Activated T-cell treated with anti-CD3 and anti-CD28 coated beads, Interleukin-2, amount 50 U/mL, for 48 hours (primary cell): ENCODE measurements around the gene PDZRN3.
"Not testable (repeated sequence)": the region's sequence is repeated elsewhere in the genome, so short reads cannot be mapped to it uniquely, and the experiment has no call there.

Experiments
- DNase-seq, 2 experiments: peaks; one replicate each; pipeline ENCODE4 v3.0.0-alpha.2; 2020

PDZRN3 gene

DNA sequence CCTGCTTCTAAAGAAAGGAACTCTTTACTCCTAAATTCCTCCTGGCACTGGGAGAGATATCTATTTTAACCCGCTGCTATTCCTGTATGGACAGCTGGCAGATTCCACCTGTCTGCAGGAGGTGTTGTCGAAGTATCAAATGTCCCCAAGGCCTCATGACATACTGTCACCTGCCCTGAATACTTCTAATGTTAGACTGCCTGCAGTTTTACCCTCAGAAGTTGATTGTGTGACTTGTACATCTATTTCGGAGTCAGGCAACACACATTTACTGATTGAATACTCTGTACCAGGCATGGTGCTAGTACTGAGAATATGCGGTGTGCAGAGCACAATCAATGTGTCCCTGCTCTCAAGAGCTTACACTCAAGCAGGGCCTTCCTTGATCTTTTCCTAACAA is 38.6 kb downstream of the PDZRN3 start:
- no peak for DNase-seq

DNA sequence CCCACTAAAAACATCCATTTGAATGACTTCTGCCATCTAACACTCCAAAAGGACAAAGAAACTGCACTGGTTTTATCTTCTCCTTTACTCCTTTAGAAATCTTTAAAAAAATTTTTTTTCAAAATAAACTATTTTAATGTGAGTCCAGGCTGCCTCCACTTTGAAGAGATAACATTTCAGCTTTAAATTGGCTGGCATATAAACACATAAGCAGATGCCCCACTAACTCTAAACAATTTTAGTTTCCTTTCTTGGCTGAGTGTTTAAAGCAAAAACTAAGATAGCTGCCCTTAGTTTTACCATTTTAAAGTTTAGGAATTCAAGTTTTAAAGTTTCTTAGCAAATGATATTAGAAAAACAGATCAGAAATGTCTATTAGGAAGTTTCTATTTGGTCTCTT is 39.9 kb downstream of the PDZRN3 start:
- DNase-seq: no peak

DNA sequence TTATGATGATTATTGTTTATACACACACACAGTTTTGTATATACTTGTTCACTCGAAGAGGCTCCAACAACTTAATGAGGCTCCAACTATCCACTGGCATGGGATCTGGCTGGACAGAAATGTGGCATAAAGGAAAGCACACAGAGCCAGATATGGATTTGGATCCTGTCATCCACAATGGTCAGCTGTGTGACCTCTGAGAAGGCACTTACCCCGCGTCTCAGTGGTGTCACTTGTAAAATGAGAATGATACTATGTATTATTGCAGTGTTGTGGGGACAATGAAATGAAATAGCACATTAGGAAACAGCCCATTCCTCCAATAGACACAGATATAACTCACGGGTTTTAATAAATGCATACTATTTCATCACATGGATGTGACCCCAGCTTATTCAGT is 42.2 kb downstream of the PDZRN3 start:
- no peak for DNase-seq

DNA sequence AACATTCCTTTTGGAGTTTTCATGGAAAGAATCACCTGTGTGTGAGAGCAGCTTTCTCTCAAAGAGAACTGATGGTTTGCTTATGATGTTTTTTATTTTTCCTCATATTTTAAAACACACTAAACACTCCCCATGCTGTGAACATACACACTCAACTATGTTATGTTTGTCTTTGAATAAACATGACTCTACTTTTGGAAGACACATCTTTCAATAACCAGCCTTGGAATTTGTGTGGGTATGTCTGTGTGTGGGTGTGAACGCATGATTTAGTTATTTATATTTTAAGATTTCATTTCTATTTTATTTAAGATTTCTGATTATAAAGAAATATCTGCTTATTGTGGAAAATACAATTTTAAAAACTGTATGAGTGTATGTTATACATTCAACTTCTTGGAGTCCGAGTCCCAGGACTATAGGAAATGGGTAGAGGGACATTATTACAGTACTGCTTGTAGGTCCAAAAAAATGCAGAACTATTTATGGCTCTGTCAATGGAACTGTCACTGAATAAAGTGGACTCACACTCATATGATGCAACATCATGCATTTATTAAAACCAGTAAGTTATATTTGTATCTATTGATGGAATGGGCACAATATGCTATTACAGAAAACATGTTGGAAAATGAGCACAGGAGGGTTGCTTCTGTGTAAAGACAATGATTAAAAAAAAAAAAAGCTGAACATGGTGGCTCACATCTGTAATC is 43.5 kb downstream of the PDZRN3 start:
- no peak for DNase-seq

DNA sequence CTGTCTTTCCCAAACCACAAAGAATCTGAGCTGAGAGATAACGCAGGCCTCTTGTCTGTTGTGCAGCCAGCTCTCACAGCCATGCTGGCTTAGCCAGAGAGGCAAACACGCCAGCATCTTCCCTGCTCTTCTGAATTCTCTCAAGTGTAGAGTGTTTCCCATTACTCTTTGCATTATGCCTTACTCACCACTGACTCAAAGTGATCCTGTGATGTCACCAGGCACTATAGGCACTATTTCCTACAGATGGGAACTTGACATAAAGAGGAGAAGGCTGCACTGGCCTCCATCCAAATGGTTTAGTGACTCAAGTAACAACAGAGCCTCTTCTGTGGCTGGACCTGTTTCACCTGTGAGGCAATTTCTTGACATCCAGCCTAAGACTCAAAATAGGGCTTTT is 44.4 kb downstream of the PDZRN3 start:
- DNase-seq: no peak

DNA sequence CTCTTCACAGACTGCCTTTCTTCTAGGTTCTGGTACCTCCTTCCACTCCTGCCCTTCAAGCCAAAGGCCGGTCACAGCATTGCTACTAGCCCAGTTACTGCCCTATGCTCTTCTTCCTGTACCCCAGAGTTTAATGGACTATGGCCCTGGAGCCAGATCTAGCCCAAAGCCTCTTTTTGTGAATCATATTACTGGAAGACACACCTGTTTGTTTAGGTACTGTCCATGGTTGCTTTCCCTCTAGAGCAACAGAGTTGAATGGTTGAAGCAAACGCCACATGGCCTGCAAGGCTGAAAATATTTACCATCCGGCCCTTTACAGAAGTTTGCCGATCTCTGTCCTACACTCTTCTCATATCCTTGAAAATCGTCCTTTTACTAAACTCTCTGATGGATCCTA is 47.0 kb downstream of the PDZRN3 start:
- DNase-seq: no peak

DNA sequence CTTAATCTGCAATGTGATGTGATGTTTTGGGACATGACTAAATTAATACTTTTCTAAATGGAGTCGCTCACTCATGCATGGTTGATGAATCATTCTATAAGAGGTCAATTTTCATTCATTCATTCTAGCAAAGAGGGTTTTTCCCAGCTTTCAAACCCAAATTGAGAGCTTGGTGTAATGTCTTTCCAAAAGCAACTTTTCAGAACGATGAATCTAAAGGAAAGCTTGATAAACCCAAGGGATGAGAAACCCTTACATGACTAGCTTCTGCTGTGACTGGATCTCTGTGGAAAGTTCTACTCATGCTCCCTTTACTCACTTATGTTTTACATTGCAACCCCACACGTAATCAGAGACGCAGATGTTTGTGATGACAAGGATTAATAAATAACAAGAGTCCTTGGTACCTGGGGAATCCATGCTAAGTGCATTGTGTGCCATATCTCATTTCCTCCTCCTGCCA is 47.7 kb downstream of the PDZRN3 start:
- DNase-seq: no peak

DNA sequence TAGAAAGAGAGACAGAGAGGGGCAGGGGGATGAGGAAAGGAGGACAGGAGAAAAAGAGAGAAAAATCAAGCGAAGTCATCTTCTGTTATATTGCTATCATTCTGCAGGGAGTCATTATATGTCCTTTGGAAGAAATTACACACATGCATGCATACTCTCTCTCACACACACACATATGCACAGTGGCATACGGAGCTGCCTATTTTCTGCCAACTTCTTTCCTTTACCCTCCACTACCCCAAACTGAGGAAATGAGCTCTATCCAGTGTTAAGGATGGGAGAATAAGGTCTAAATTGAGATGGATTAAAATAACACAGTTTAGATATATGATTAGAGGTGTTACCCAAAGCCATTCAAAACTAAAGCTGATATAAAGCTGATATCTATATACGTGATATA is 48.8 kb downstream of the PDZRN3 start:
- no peak for DNase-seq

DNA sequence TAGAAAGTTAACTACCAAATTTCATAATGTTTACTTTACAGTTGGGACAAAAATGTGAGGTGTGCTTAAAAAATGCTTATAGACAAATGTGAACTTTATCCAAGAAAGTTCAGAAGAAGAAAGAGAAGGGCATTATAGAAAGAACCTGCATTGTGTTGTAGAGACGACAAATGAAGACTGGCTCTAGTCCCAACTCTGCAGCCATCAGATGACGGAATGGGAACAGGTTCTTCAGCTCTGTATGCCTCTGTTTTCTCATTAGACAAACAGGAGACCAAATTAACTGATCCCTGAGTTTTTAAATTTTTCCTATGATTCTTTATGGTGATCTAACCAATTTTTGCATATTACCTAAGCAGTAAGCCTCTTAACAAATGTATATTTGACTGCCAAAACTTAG is 49.2 kb downstream of the PDZRN3 start:
- no peak for DNase-seq

DNA sequence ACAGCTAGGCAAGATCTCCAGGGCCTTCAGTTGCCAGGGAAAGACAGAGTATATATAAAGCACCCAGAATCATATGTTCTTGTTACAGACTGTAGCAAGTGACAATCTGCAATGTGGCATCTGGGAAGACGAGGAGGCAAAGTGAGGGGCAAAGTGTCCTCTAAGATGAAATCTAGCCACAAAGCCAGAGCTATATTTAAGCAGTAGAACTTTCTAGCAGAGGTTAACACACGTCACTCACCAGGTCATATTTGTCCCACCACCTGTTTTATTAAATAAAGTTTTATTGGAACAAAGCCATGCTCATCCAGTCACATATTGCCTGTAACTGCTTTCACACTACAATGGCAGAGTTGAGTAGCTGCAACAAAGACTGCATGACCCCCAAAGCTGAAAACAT is 51.5 kb downstream of the PDZRN3 start:
- no peak for DNase-seq

DNA sequence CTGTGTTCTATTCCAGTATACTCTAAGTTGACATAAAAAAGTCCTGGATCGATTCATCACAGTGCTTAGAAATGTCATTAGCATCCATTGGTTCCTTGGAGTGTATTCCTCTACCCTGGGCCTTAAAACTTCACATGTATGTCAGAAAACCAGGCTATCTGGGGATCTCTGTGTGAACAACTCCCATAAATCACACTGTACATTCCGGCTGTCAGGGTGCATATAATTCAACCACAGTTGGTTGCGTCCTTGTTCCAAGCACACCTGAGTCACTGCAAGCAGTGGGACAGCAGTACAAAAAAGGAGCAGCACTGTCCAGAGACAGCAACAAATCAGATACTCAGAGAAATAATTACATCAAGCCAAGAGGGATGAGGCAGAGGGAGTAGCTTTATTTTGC is 52.4 kb downstream of the PDZRN3 start:
- DNase-seq: no peak

DNA sequence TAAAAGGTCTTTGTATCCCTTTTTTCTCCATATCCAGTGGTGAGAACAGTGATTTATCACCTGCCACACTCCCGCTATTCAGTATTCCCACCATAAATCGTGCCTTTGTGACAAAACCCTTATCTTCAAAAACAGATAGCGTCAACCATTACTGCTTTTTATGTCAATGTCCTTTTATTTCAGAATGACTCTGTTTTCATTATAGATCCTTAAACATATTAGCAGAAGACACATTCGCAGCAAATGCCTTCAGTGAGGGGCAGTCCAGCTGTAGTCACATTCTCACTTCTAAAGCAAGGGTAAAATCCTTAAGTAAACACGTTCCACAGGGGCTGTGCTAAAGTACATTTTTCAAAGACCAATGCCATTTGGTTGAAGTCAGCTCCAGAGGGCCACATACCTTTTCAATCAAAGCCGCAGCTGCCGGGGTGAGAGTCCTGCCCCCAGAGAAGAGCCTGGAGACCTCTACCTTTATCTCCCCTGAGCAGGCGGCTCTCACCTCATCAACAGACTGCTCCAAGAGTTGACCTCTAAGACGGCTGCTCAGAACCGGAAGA is 53.4 kb downstream of the PDZRN3 start:
- no peak for DNase-seq

DNA sequence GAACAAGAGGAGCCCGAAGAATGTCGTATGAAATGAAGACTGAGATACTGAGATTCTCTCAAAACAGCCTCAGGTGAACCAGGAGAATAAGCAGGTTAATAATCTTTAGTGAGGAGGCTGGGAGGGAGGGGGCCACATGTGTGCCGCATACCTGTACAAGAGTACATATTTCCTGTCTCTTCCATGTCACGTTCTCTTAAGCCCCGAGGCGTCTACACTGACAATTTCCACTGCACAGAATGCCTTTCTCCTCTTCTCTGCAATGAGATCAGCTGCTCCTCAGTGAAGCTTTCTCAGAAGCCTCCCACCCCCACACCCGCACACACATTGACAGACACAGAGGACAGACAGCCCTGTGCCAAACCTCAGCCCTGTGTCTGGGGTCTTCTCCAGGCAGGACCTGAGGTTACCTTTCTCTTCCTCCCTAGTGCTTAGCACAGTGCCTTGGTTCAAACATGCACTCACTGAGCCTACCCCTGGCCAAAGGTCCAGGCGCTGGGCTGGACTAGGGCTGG is 55.4 kb downstream of the PDZRN3 start:
- DNase-seq: no peak

DNA sequence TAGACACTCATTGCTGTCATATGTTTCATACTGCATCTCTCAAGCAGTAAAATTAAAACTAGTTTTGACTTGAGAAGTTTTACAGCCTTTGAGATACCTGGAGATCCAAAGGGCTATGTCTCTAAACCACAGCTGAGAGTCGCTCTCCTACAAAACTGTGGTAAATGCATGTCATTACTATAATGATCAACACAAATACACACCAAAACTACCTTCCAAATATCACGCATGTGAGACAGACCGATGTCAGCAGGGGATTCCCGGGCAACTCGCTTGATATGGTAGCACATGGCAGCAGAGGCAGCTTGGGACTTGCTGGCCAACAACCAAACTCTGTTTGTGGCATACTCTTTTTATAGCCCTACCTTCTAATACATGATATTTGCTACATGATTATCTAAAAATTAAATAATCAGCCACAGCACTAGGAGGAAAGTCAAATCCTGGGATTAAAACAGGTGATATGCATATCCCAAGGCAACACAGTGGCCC is 56.3 kb downstream of the PDZRN3 start:
- DNase-seq: no peak

DNA sequence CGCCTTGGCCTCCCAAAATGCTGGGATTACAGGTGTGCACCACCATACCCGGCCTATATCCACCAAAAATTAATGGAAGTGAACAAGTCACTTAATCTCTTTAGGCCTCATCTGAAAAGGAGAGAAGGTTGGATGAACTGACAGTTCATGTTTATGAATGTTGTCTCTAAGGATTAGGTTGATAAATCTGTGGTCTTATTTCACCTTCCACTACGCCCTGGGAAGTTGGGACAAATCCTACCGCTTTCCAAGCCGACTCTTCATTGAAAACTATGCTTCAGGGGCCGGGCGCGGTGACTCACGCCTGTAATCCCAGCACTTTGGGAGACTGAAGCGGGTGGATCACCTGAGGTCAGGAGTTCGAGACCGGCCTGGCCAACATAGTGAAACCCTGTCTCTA is 59.4 kb downstream of the PDZRN3 start:
- not testable (repeated sequence) for DNase-seq

DNA sequence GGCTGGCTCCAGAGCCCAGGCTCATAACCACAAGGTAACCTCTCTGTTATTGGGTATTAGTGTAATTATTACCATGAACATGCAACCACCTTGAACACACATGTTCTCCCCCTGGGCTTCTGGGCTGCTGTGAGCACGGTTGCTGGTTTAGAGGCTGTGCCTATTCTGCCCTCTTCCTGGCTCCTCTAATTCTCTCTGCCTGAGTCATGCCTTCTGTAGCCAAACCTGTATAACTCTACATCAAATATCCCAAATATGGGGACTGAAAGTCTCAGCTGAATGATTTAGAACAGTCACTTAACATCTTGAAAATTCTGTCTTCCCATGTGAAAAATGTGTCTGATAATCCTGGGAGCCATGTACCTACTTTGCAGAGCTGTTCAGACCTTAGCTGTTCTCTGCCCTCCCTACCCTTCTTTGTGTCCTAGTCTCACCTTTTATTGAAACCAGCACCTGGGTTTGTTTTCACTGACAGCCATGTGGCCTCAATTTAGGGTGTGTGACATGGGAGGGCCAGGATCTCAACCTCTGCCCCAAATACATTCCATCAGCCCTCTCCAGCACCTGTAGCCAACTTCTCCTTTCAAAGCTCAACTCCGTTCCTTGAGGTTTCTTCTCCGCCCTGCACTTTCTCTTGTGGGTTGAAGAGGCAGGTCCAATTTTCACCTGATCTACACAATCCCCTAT is 60.7 kb downstream of the PDZRN3 start:
- no peak for DNase-seq

DNA sequence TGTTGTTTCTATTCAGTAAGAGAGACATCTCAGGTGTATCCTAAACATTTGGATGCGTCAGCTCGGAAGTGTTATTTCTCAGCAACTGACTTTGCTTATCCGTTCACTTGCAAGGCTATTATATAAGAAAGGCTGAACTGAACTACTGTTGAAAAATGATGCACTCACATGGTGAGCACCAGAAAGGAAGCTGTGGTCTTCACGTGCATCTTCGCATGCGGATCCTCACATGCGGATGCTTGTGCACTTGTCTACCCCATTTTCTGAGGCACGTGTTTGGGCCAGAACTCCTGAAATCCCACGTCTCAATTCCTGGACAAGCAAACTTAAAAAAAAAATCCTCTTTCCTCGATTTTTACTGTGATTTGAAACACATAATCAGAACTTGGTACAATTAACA is 63.2 kb downstream of the PDZRN3 start:
- no peak for DNase-seq

DNA sequence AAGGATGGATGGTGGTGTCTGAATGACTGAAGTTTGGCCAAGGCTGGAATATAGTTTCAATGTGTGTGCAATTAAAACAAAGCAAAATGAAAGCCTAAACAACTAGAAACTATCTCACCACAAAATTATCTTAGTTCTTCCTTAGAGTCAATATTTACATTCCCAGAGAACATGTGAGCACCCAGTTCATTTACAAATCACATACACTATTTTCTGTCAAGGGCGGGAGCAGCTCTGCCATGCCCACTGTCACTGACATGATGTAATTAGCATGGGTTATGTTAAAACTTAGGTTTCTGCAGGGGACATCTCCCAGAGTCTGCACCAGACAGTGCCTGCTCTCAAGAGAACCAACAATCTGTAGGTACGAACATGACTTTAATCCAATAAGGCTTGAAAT is 65.0 kb downstream of the PDZRN3 start:
- no peak for DNase-seq

DNA sequence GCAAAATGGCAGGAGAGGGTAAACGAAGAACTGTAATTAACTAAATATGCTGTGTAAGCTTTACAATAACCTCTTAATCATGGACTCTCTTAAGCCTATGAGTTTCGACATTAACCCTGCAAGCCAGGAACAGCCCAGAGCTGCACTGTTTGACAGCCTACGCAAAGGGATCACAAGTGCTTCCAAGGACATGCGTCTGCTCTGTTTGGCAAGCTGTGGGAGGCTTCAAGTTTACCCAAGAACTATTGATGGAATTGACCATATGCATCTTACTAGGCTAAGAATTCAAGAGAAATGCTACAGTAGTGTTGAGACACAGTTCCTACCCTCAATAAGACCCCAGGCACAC is 66.0 kb downstream of the PDZRN3 start:
- DNase-seq: no peak

DNA sequence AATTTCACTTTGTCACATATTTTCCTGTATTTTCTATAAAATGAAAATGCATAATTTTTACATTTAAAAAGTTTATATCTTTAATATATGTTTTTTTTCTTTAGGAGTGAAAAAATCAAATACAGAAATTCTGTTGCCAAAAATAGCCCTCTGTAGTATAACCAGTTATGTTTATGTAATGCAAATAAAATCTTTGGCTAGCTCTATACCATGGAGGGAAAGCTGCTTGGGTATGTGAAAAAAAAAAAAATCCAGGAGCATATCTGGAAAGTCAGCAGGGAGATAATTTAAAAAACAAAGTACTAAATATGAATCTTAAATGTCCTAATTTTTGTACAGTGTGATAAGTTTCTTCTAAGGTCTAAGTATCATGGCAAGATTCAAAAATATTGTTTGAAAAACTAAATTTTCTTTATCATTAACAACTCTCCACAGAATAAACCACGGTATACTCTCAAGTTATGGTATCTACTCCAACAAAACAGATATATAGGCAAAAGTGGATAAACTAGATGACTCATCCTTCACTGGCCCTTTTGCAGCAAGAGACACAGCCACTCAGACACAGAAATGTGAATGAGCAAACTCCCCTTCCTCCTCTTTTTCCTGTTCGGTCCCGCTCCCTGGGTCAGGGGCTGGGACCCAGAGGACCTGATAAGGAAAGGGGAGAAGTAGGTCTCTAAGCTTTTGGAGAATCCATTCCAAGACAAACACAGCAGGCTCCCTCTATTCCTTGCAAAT is 66.6 kb downstream of the PDZRN3 start:
- DNase-seq: no peak

DNA sequence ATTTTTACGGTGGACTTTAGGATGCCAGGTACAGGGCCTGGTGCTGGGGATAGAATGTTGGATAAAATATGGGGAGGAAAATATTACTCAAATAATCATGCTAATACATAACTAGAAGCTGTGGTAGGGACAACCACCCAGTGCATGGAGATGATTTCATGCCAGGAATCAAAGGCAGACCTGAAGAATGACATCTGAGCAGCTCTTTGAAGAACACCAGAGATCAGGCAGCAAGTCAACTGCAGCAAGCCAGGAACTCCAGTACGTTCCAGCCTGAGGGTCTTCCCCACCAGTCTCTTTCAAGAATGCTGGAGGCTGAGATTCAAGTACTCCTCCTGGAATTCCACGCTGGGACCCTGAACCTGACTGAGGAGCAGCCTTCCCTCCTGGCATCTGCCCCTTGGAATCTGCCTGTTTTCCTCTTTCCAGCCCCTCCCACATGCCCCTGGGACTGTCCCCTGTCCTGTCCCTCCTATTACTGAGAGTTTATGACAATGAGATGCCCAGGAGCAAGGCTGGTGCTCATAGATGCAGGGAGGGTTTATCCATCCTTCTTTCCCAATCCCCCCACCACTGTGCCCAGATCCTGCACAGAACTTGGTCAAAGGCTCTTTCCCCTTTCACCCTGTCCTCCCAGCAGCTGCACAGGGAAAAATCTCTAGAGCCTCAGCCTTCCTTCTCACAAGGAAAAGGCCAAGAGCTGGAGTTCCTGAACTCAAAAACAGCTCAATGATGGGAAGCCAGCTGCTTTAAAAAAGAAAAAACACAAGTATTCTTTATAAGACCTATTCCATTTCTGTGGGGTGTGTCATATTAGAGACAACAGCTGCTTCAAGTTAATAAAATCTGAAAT is 68.0 kb downstream of the PDZRN3 start:
- no peak for DNase-seq

DNA sequence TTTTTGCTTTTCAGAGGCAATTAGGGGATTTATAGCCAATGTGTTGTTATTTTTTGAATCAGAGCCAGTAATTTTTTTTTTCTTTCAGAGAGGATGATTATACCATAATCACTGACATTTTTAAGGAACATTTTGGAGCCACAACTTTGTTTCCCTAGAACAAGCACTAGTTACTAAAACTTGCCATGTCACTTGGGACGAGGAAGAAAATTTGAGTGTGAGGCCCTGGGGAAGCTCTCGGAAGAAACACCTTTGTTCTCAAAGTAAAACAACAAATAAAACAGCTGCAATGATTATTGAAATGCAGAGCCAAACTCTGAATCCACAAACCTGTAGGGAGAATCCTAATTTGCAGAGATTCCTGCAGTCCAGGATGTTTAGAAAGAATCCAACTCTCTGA is 69.7 kb downstream of the PDZRN3 start:
- DNase-seq: no peak

DNA sequence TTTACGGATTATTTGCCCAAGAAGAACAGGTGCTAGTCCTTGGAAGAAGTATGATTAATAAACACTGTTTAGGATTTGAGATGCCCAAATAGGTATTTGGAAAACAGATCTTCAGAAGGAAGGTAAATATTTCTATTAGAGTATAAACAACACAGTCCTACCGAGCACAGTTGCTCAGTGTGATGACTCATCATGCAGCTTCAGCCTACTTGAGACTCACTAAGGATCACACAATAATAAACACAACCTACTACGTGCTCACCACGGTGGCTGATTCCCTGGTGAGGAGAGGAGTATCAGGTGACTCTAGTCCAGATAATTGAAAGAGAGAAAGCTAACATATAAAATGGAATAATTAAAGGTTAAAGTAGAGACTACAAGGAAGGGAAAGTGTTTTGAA is 72.0 kb downstream of the PDZRN3 start:
- DNase-seq: no peak
